HCT116 (cell line): Measurements from ENCODE around the gene TMEM63A. TPM values are rescaled to one million over a fixed set of nuclear protein-coding genes. Genes with fewer than 3 reads are reported as not detected.

Experiments
- ATAC-seq: fragments of 200-7000 bp; cut with Tn5 transposase; 2 replicates; pipeline ENCODE4 v1.9.1; 2020; ENCODE audit warnings: mild to moderate bottlenecking, moderate library complexity
- BruUV-seq: library from RNA; stranded (reverse); fragments of 400-500 nt; replicated peaks from 2 replicates; lab custom pipeline; 2021; lab: Mats Ljungman, UMichigan
- CTCF ChIA-PET: fragments of 300-600 bp; sonication (Branson Sonifier 250); formaldehyde crosslinking; loops from one replicate; lab custom pipeline; 2021; ENCODE audit warnings: antibody characterized with exemption; lab: Charles Lee
- POLR2A ChIA-PET: fragments of 300-600, 350-600 bp; sonication (Branson Sonifier 250); formaldehyde crosslinking; loops from one replicate; lab custom pipeline; 2021; ENCODE audit warnings: antibody characterized with exemption; lab: Charles Lee
- RAD21 ChIA-PET, 2 experiments: fragments of 300-600 bp; sonication (Branson Sonifier 250); formaldehyde crosslinking; loops; one replicate each; lab custom pipeline; 2023; ENCODE audit warnings: low total read pairs in 2 of 2; ENCODE audit not compliant: uncharacterized antibody in 2 of 2, unreplicated experiment in 2 of 2, low non-redundant PET in 1 of 2; lab: Charles Lee
- DNase-seq: peaks from one replicate; pipeline ENCODE4 v3.0.0-alpha.2; 2010; ENCODE audit warnings: low read depth, low spot score
- H2AFZ ChIP-seq: fragments of 200-600 bp; shearing (Covaris generic), sonication (generic); 2 replicates; pipeline ENCODE4 v1.6.1; 2017; ENCODE audit warnings: low read depth, mixed run types, mixed read lengths, antibody characterized with exemption, low read length; ENCODE audit not compliant: poor library complexity, severe bottlenecking
- H3K27ac ChIP-seq: 2 replicates; pipeline ENCODE4 v1.5.1; 2012; ENCODE audit warnings: low read depth, low read length
- H3K27me3 ChIP-seq: fragments of 200-600 bp; sonication (generic); 2 replicates; pipeline ENCODE4 v1.6.1; 2016; ENCODE audit warnings: mixed run types, low read length, mixed read lengths; ENCODE audit not compliant: insufficient read depth
- H3K36me3 ChIP-seq, 2 experiments: fragments of 200-500 bp in 1 of 2; fragments of 200-600 bp in 1 of 2; sonication (Bioruptor generic) in 1 of 2; sonication (generic) in 1 of 2; 2 replicates each; pipeline versions ENCODE4 v1.5.1 to v1.6.1; 2014 to 2016; ENCODE audit warnings: low read length in 2 of 2, inconsistent platforms in 1 of 2, mixed read lengths in 1 of 2, mixed run types in 1 of 2; ENCODE audit not compliant: insufficient read depth in 2 of 2, control insufficient read depth in 1 of 2
- H3K4me1 ChIP-seq, 2 experiments: fragments of 200-600 bp in 1 of 2; sonication (generic) in 1 of 2; 2 replicates each; pipeline versions ENCODE4 v1.5.1 to v1.6.1; 2012 to 2017; ENCODE audit warnings: low read length in 2 of 2, inconsistent platforms in 1 of 2, mild to moderate bottlenecking in 1 of 2, mixed read lengths in 1 of 2, mixed run types in 1 of 2, moderate library complexity in 1 of 2; ENCODE audit not compliant: insufficient read depth in 2 of 2, control insufficient read depth in 1 of 2
- H3K4me2 ChIP-seq: fragments of 200-600 bp; sonication (generic); 2 replicates; pipeline ENCODE4 v1.6.1; 2017; ENCODE audit warnings: mixed run types, low read length, mixed read lengths
- H3K4me3 ChIP-seq, 2 experiments: fragments of 200-600 bp in 1 of 2; sonication (generic) in 1 of 2; replicated peaks in 1 of 2; 2 replicates each; pipeline ENCODE4 v1.5.1; 2011 to 2016; ENCODE audit warnings: low read length in 2 of 2, control low read depth in 1 of 2, low read depth in 1 of 2, mild to moderate bottlenecking in 1 of 2, mixed read lengths in 1 of 2, mixed run types in 1 of 2
- H3K79me2 ChIP-seq: fragments of 200-600 bp; sonication (generic); 2 replicates; pipeline ENCODE4 v1.6.1; 2017; ENCODE audit warnings: mild to moderate bottlenecking, mixed run types, low read length, moderate library complexity, mixed read lengths; ENCODE audit not compliant: insufficient read depth
- H3K9ac ChIP-seq: fragments of 200-600 bp; sonication (generic); 2 replicates; pipeline ENCODE4 v1.6.1; 2016; ENCODE audit warnings: low read length, mixed read lengths
- H3K9me2 ChIP-seq: fragments of 200-600 bp; sonication (generic), shearing (Covaris generic); 2 replicates; pipeline ENCODE4 v1.6.1; 2017; ENCODE audit warnings: mixed run types, mild to moderate bottlenecking, moderate library complexity; ENCODE audit not compliant: insufficient read depth
- H3K9me3 ChIP-seq, 2 experiments: fragments of 200-500 bp in 1 of 2; fragments of 200-600 bp in 1 of 2; sonication (Bioruptor generic) in 1 of 2; sonication (generic) in 1 of 2; 2 replicates each; pipeline ENCODE4 v1.6.1; 2014 to 2017; ENCODE audit warnings: low read length in 2 of 2, mixed read lengths in 2 of 2, inconsistent platforms in 1 of 2, low read depth in 1 of 2, mild to moderate bottlenecking in 1 of 2, mixed run types in 1 of 2, moderate library complexity in 1 of 2; ENCODE audit not compliant: control insufficient read depth in 1 of 2, insufficient read depth in 1 of 2
- H4K20me1 ChIP-seq: fragments of 200-600 bp; sonication (generic), shearing (Covaris generic); 2 replicates; pipeline ENCODE4 v1.6.1; 2017; ENCODE audit warnings: mixed run types, mild to moderate bottlenecking, moderate library complexity; ENCODE audit not compliant: insufficient read depth
- CBX3 ChIP-seq: IDR thresholded peaks from 2 replicates; pipeline ENCODE4 v1.6.1; 2012; ENCODE audit warnings: low read depth
- CEBPB ChIP-seq: IDR thresholded peaks from 2 replicates; pipeline ENCODE4 v1.6.1; 2012; ENCODE audit warnings: low read depth
- EGR1 ChIP-seq: IDR thresholded peaks from 2 replicates; pipeline ENCODE4 v1.6.1; 2012; ENCODE audit warnings: low read depth
- ELF1 ChIP-seq: IDR thresholded peaks from 2 replicates; pipeline ENCODE4 v1.6.1; 2012; ENCODE audit warnings: low read depth, borderline replicate concordance
- EZH2 ChIP-seq: fragments of 200-600 bp; sonication (generic); IDR thresholded peaks from 2 replicates; pipeline ENCODE4 v1.6.1; 2017; ENCODE audit warnings: antibody characterized with exemption, mixed run types
- FOSL1 ChIP-seq: IDR thresholded peaks from 2 replicates; pipeline ENCODE4 v1.6.1; 2012; ENCODE audit warnings: low read depth
- POLR2AphosphoS5 ChIP-seq: IDR thresholded peaks from 2 replicates; pipeline ENCODE4 v1.6.1; 2011; ENCODE audit warnings: mild to moderate bottlenecking, low read depth, low read length, moderate library complexity
- RAD21 ChIP-seq: IDR thresholded peaks from 2 replicates; pipeline ENCODE4 v1.6.1; 2012; ENCODE audit warnings: low read depth, mild to moderate bottlenecking
- SIN3A ChIP-seq: IDR thresholded peaks from 2 replicates; pipeline ENCODE4 v1.6.1; 2012; ENCODE audit warnings: low read depth
- SP1 ChIP-seq: IDR thresholded peaks from 2 replicates; pipeline ENCODE4 v1.6.1; 2012; ENCODE audit warnings: low read depth
- SRF ChIP-seq: IDR thresholded peaks from 2 replicates; pipeline ENCODE4 v1.6.1; 2012; ENCODE audit warnings: low read depth
- TCF7L2 ChIP-seq: IDR thresholded peaks from 2 replicates; pipeline ENCODE4 v1.7.0; 2011; ENCODE audit warnings: borderline replicate concordance, inconsistent platforms; ENCODE audit not compliant: insufficient read depth, insufficient read length; ENCODE audit errors: extremely low read depth
- YY1 ChIP-seq: IDR thresholded peaks from 2 replicates; pipeline ENCODE4 v1.6.1; 2011; ENCODE audit warnings: low read length, low read depth, moderate library complexity, mild to moderate bottlenecking; ENCODE audit not compliant: insufficient replicate concordance; ENCODE audit errors: extremely low read depth
- ZNF274 ChIP-seq: fragments of 200-500 bp; sonication (Bioruptor generic); IDR thresholded peaks from 2 replicates; pipeline ENCODE4 v1.6.1; 2014; ENCODE audit warnings: mild to moderate bottlenecking, low read depth, low read length, inconsistent platforms
- intact Hi-C: fragments of 100-400 bp; cut with micrococcal nuclease; formaldehyde crosslinking; loops from 2 replicates; pipeline ENCODE4 v1.10.0; 2022
- total RNA-seq: library from RNA; stranded (reverse); gene quantifications from one replicate; pipeline ENCODE4 v1.2.1, GENCODE V29; 2021; ENCODE audit not compliant: unreplicated experiment
- TF ChIP-seq, protein P1 (sequence below): IDR thresholded peaks from 2 replicates; pipeline ENCODE4 v1.6.1; 2012
- TF ChIP-seq, protein P2 (sequence below), 3 experiments: fragments of 200-600 bp in 1 of 3; sonication (generic) in 1 of 3; IDR thresholded peaks in 2 of 3; conservative IDR thresholded peaks in 1 of 3; 2 replicates each; pipeline ENCODE4 v1.5.1; 2012 to 2017; ENCODE audit warnings: low read depth in 2 of 3, low read length in 2 of 3, antibody characterized with exemption in 1 of 3, borderline replicate concordance in 1 of 3, control low read depth in 1 of 3, mild to moderate bottlenecking in 1 of 3, mixed read lengths in 1 of 3, mixed run types in 1 of 3, moderate library complexity in 1 of 3; ENCODE audit not compliant: insufficient read depth in 1 of 3
- TF ChIP-seq, protein P3 (sequence below): IDR thresholded peaks from 2 replicates; pipeline ENCODE4 v1.6.1; 2011; ENCODE audit warnings: mild to moderate bottlenecking, low read length, moderate library complexity; ENCODE audit not compliant: insufficient replicate concordance; ENCODE audit errors: extremely low read depth

TMEM63A gene
- total RNA-seq, 1 experiment from 2014 or later: 24.4 TPM

DNA sequence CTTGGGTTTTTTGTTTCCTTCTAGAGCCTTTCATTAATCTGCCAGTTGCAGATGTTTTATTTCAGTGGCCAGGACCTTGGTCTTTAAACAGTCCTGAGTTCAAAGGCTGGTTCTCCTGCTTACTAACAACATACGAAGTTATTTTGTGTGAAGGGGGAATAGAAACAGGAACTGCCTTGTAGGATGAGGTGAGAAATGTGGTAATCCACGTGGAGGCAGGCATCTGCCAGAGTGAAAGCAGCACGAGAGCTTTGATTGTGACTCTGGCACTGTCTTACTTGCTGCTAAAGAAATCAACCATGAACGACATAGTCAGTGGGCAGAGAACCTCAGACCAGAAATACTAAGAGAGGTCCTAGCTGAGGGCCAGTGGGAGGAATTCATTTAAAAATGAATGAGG lies 30.4 kb downstream of the TMEM63A start:
- no peaks in the 10 kb centered on the region for H3K79me2 ChIP-seq
- H3K27me3 ChIP-seq: no peaks in the 10 kb centered on the region
- H3K4me1 ChIP-seq: no peaks in the 10 kb centered on the region
- intact Hi-C loops: loop anchor here (10.0 kb wide), 1 partner anchor 123 kb away; no protein-coding TSS in a partner anchor
- ChIA-PET RAD21 (no interaction called here), POLR2A (no interaction called here), CTCF (no interaction called here)
- no TSS peak for BruUV-seq
- H3K27ac ChIP-seq: no peak overlapping the region
- H3K4me2 ChIP-seq: no peak overlapping the region
- TF ChIP-seq, protein P1, sequence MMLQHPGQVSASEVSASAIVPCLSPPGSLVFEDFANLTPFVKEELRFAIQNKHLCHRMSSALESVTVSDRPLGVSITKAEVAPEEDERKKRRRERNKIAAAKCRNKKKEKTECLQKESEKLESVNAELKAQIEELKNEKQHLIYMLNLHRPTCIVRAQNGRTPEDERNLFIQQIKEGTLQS: no peak
- TF ChIP-seq POLR2AphosphoS5: no peak
- no peak for TF ChIP-seq EGR1
- TF ChIP-seq SRF: no peak
- TF ChIP-seq ZNF274: no peak
- no peak for TF ChIP-seq TCF7L2
- no peak for TF ChIP-seq CBX3
- TF ChIP-seq CEBPB: no peak
- TF ChIP-seq FOSL1: no peak
- TF ChIP-seq SIN3A: no peak
- no peak for TF ChIP-seq EZH2
- TF ChIP-seq, protein P2, sequence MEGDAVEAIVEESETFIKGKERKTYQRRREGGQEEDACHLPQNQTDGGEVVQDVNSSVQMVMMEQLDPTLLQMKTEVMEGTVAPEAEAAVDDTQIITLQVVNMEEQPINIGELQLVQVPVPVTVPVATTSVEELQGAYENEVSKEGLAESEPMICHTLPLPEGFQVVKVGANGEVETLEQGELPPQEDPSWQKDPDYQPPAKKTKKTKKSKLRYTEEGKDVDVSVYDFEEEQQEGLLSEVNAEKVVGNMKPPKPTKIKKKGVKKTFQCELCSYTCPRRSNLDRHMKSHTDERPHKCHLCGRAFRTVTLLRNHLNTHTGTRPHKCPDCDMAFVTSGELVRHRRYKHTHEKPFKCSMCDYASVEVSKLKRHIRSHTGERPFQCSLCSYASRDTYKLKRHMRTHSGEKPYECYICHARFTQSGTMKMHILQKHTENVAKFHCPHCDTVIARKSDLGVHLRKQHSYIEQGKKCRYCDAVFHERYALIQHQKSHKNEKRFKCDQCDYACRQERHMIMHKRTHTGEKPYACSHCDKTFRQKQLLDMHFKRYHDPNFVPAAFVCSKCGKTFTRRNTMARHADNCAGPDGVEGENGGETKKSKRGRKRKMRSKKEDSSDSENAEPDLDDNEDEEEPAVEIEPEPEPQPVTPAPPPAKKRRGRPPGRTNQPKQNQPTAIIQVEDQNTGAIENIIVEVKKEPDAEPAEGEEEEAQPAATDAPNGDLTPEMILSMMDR (IDR thresholded peaks at IDR 0.05 in 2 of 3, conservative IDR thresholded peaks at IDR 0.05 in 1 of 3; ENCODE audit: borderline replicate concordance in 1 of 3, insufficient read depth in 1 of 3, low read depth in 2 of 3, low read length in 2 of 3): no peak
- TF ChIP-seq ELF1: no peak
- TF ChIP-seq RAD21: no peak
- no peak for TF ChIP-seq SP1
- TF ChIP-seq, protein P3, sequence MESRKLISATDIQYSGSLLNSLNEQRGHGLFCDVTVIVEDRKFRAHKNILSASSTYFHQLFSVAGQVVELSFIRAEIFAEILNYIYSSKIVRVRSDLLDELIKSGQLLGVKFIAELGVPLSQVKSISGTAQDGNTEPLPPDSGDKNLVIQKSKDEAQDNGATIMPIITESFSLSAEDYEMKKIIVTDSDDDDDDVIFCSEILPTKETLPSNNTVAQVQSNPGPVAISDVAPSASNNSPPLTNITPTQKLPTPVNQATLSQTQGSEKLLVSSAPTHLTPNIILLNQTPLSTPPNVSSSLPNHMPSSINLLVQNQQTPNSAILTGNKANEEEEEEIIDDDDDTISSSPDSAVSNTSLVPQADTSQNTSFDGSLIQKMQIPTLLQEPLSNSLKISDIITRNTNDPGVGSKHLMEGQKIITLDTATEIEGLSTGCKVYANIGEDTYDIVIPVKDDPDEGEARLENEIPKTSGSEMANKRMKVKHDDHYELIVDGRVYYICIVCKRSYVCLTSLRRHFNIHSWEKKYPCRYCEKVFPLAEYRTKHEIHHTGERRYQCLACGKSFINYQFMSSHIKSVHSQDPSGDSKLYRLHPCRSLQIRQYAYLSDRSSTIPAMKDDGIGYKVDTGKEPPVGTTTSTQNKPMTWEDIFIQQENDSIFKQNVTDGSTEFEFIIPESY: no peak
- TF ChIP-seq YY1: no peak
- no peak for ATAC-seq
- no peaks in the 10 kb centered on the region for H3K9me3 ChIP-seq
- H3K36me3 ChIP-seq: peaks cover 0 to 4% of the 10 kb centered on the region in 2 experiments; a peak in 2 of 4 replicates
- no peak overlapping the region for H3K4me3 ChIP-seq
- no peak overlapping the region for H2AFZ ChIP-seq
- DNase-seq: no peak
- no peaks in the 10 kb centered on the region for H3K9me2 ChIP-seq
- H4K20me1 ChIP-seq: no peaks in the 10 kb centered on the region
- H3K9ac ChIP-seq: no peak overlapping the region
